ENCODE data around the gene LRRC4C. TPM values are rescaled to one million over a fixed set of nuclear protein-coding genes. Genes with fewer than 3 reads are reported as not detected.

LRRC4C gene
- total and polyA plus RNA-seq, 10 of the 15 experiments (the other 5 are each of a cell fraction or from before 2014, with no cell fraction given) = 1.5 TPM; not detected in 9

DNA sequence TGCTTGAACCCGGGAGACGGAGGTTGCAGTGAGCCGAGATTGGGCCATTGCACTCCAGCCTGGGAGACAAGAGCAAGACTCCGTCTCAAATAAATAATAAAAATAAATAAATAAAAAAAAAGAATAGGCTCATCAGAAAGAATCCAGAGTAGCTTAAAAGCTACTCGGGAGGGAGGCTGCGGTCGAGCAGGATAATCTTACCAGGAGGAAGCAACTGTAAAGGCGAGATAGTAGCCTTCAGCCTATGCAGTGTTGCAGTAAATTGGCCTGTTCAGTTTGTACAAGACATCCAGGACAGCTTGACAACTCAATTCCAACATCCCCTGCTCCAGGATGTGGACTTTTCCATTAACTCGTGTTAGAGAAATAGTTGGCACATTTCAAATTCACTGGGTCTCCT is 1164.7 kb downstream of the LRRC4C start:
- DNase-seq (ENCODE audit: low read depth, low spot score) (no peak), FAIRE-seq (no peak), ATAC-seq (no peak)
- no peaks in the 10 kb centered on the region for H3K79me2 ChIP-seq (ENCODE audit: control insufficient read depth, insufficient read depth, low read length)
- intact Hi-C loops (cut with micrococcal nuclease; ENCODE audit: unreplicated experiment) = loop anchor here (1.0 to 5.0 kb wide), 3 partner anchors 107 to 934 kb away; no protein-coding TSS in a partner anchor
- BruUV-seq (replicated peaks) = no TSS peak
- H2AFZ ChIP-seq (ENCODE audit: control insufficient read depth, low read depth, low read length) = no peak overlapping the region
- in situ Hi-C loops (cut with MboI) = no loop called here
- H3K36me3 ChIP-seq (ENCODE audit: control insufficient read depth in 2 of 2, insufficient read depth in 2 of 2, low read length in 1 of 2) = no peaks in the 10 kb centered on the region
- no peaks in the 10 kb centered on the region for H3K9me3 ChIP-seq (replicated peaks; ENCODE audit: control insufficient read depth, insufficient read depth, low read length)
- H3K4me3 ChIP-seq = no peak overlapping the region
- ChIA-PET POLR2A (no interaction called here), CTCF (interaction anchor here (0.6 to 2.6 kb wide), 22 partner anchors 10 to 1503 kb away, joined by 3 to 20 read pairs (median 4); no protein-coding TSS in a partner anchor), SMC1A (ENCODE audit: uncharacterized antibody, unreplicated experiment) (interaction anchor here (0.6 to 2.0 kb wide), 11 partner anchors 9 to 614 kb away, joined by 3 to 9 read pairs (median 4); no protein-coding TSS in a partner anchor), RAD21 (ENCODE audit: unreplicated experiment) (interaction anchor here (1.0 to 1.4 kb wide), 7 partner anchors 9 to 169 kb away, joined by 3 to 8 read pairs (median 4); no protein-coding TSS in a partner anchor)
- H3K9ac ChIP-seq (ENCODE audit: control insufficient read depth, insufficient read depth, low read length) = no peak overlapping the region
- no peak overlapping the region for H3K4me2 ChIP-seq (ENCODE audit: control insufficient read depth, insufficient read depth)
- WGBS (ENCODE audit: insufficient coverage, insufficient replicate concordance, low lambda C conversion rate, missing lambda C conversion rate) = 27% methylated on average over 9 of the region's 9 CpGs
- no peaks in the 10 kb centered on the region for H4K20me1 ChIP-seq (ENCODE audit: control insufficient read depth, insufficient read depth)
- no peak overlapping the region for H3K27ac ChIP-seq (ENCODE audit: control insufficient read depth, insufficient read depth)
- H3K4me1 ChIP-seq (ENCODE audit: control insufficient read depth, insufficient read depth, low read length) = no peaks in the 10 kb centered on the region
- no peaks in the 10 kb centered on the region; a peak in 1 of 4 replicates for H3K27me3 ChIP-seq (replicated peaks in 1 of 2; ENCODE audit: control insufficient read depth in 2 of 2, insufficient read depth in 2 of 2, low read length in 1 of 2)
- TF ChIP-seq, protein P1, sequence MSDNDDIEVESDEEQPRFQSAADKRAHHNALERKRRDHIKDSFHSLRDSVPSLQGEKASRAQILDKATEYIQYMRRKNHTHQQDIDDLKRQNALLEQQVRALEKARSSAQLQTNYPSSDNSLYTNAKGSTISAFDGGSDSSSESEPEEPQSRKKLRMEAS (IDR thresholded peaks at IDR 0.05; ENCODE audit: low read depth, low read length) = no peak
- TF ChIP-seq TCF12 (IDR thresholded peaks at IDR 0.05; ENCODE audit: low read depth, low read length) = no peak
- no peak for TF ChIP-seq RUNX3 (IDR thresholded peaks at IDR 0.05; ENCODE audit: low read length)
- no peak for TF ChIP-seq POLR2AphosphoS2 (IDR thresholded peaks at IDR 0.05; ENCODE audit: low read depth, low read length)
- TF ChIP-seq SIN3A (IDR thresholded peaks at IDR 0.05; ENCODE audit: low read depth, low read length) = no peak
- no peak for TF ChIP-seq GATAD2B (conservative IDR thresholded peaks at IDR 0.05; ENCODE audit: low read depth)
- TF ChIP-seq IRF4 (IDR thresholded peaks at IDR 0.05; ENCODE audit: low read depth, low read length) = no peak
- no peak for TF ChIP-seq JUNB (IDR thresholded peaks at IDR 0.05)
- no peak for TF ChIP-seq EP300 (IDR thresholded peaks at IDR 0.05; ENCODE audit: borderline replicate concordance in 1 of 2, control insufficient read depth in 1 of 2, low read depth in 2 of 2, low read length in 2 of 2)
- TF ChIP-seq, protein P2, sequence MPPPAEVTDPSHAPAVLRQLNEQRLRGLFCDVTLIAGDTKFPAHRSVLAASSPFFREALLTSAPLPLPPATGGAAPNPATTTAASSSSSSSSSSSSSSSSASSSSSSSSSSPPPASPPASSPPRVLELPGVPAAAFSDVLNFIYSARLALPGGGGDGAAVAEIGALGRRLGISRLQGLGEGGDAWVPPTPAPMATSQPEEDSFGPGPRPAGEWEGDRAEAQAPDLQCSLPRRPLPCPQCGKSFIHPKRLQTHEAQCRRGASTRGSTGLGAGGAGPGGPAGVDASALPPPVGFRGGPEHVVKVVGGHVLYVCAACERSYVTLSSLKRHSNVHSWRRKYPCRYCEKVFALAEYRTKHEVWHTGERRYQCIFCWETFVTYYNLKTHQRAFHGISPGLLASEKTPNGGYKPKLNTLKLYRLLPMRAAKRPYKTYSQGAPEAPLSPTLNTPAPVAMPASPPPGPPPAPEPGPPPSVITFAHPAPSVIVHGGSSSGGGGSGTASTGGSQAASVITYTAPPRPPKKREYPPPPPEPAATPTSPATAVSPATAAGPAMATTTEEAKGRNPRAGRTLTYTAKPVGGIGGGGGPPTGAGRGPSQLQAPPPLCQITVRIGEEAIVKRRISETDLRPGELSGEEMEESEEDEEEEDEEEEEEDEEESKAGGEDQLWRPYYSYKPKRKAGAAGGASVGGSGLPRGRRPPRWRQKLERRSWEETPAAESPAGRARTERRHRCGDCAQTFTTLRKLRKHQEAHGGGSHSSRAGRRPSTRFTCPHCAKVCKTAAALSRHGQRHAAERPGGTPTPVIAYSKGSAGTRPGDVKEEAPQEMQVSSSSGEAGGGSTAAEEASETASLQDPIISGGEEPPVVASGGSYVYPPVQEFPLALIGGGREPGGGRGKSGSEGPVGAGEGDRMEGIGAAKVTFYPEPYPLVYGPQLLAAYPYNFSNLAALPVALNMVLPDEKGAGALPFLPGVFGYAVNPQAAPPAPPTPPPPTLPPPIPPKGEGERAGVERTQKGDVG (CRISPR knock-in tag; IDR thresholded peaks at IDR 0.05) = no peak
- TF ChIP-seq FOXM1 (IDR thresholded peaks at IDR 0.05; ENCODE audit: low read depth, low read length) = no peak
- TF ChIP-seq, protein P3, sequence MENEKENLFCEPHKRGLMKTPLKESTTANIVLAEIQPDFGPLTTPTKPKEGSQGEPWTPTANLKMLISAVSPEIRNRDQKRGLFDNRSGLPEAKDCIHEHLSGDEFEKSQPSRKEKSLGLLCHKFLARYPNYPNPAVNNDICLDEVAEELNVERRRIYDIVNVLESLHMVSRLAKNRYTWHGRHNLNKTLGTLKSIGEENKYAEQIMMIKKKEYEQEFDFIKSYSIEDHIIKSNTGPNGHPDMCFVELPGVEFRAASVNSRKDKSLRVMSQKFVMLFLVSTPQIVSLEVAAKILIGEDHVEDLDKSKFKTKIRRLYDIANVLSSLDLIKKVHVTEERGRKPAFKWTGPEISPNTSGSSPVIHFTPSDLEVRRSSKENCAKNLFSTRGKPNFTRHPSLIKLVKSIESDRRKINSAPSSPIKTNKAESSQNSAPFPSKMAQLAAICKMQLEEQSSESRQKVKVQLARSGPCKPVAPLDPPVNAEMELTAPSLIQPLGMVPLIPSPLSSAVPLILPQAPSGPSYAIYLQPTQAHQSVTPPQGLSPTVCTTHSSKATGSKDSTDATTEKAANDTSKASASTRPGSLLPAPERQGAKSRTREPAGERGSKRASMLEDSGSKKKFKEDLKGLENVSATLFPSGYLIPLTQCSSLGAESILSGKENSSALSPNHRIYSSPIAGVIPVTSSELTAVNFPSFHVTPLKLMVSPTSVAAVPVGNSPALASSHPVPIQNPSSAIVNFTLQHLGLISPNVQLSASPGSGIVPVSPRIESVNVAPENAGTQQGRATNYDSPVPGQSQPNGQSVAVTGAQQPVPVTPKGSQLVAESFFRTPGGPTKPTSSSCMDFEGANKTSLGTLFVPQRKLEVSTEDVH (IDR thresholded peaks at IDR 0.05; ENCODE audit: low read depth, partially characterized antibody) = no peak
- TF ChIP-seq YY1 (IDR thresholded peaks at IDR 0.05; ENCODE audit: low read depth, low read length) = no peak
- TF ChIP-seq, protein P4, sequence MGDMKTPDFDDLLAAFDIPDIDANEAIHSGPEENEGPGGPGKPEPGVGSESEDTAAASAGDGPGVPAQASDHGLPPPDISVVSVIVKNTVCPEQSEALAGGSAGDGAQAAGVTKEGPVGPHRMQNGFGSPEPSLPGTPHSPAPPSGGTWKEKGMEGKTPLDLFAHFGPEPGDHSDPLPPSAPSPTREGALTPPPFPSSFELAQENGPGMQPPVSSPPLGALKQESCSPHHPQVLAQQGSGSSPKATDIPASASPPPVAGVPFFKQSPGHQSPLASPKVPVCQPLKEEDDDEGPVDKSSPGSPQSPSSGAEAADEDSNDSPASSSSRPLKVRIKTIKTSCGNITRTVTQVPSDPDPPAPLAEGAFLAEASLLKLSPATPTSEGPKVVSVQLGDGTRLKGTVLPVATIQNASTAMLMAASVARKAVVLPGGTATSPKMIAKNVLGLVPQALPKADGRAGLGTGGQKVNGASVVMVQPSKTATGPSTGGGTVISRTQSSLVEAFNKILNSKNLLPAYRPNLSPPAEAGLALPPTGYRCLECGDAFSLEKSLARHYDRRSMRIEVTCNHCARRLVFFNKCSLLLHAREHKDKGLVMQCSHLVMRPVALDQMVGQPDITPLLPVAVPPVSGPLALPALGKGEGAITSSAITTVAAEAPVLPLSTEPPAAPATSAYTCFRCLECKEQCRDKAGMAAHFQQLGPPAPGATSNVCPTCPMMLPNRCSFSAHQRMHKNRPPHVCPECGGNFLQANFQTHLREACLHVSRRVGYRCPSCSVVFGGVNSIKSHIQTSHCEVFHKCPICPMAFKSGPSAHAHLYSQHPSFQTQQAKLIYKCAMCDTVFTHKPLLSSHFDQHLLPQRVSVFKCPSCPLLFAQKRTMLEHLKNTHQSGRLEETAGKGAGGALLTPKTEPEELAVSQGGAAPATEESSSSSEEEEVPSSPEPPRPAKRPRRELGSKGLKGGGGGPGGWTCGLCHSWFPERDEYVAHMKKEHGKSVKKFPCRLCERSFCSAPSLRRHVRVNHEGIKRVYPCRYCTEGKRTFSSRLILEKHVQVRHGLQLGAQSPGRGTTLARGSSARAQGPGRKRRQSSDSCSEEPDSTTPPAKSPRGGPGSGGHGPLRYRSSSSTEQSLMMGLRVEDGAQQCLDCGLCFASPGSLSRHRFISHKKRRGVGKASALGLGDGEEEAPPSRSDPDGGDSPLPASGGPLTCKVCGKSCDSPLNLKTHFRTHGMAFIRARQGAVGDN (IDR thresholded peaks at IDR 0.05) = no peak
